HG03280 (cell line): ENCODE results near the gene TBX3.

Source experiments
- ATAC-seq: cut with Tn5 transposase; IDR thresholded peaks from one replicate; pipeline ENCODE4 v1.9.1; 2021; ENCODE audit warnings: mild to moderate bottlenecking, moderate library complexity; ENCODE audit not compliant: unreplicated experiment

Gene TBX3

GRCh38 chr12:114669401-114670290 lies 14.3 kb downstream of the TBX3 start:
- no peak for ATAC-seq

- ATAC-seq, result no peak
Observed at GRCh38 chr12:114668886-114669288, 15.1 kb downstream of the TBX3 start.

GRCh38 chr12:114668151-114668885 lies 15.7 kb downstream of the TBX3 start:
- no peak for ATAC-seq

- ATAC-seq, result no peak
Observed at GRCh38 chr12:114667669-114668150, 16.3 kb downstream of the TBX3 start.

- no peak for ATAC-seq
Observed at GRCh38 chr12:114666746-114667668, 17.0 kb downstream of the TBX3 start.

GRCh38 chr12:114665411-114666260 lies 18.3 kb downstream of the TBX3 start:
- no peak for ATAC-seq

- no peak for ATAC-seq
Observed at GRCh38 chr12:114664651-114665320, 19.2 kb downstream of the TBX3 start.

- ATAC-seq, result peak; percentile 54
Observed at GRCh38 chr12:114662512-114663177, 21.3 kb downstream of the TBX3 start.

- ATAC-seq, result no peak
Observed at GRCh38 chr12:114661245-114661644, 22.7 kb downstream of the TBX3 start.

GRCh38 chr12:114659084-114659483 lies 24.9 kb downstream of the TBX3 start:
- ATAC-seq, result no peak

- ATAC-seq, result no peak
Observed at GRCh38 chr12:114658002-114658441, 26.0 kb downstream of the TBX3 start.

- ATAC-seq, result no peak
Observed at GRCh38 chr12:114657597-114657920, 26.4 kb downstream of the TBX3 start.

GRCh38 chr12:114656906-114657596 lies 26.9 kb downstream of the TBX3 start:
- no peak for ATAC-seq

GRCh38 chr12:114655934-114656749 lies 27.8 kb downstream of the TBX3 start:
- ATAC-seq, result no peak

GRCh38 chr12:114649585-114649984 lies 34.4 kb downstream of the TBX3 start:
- no peak for ATAC-seq

- ATAC-seq, result no peak
Observed at GRCh38 chr12:114648711-114649110, 35.3 kb downstream of the TBX3 start.

GRCh38 chr12:114638790-114639435 lies 45.1 kb downstream of the TBX3 start:
- no peak for ATAC-seq
